ENCODE measurements around the gene GAN. TPM values are rescaled to one million over a fixed set of nuclear protein-coding genes. Genes with fewer than 3 reads are reported as not detected.

GAN gene
- polyA plus RNA-seq, 4 donors, result 1.9 to 3.0 (median 2.5) TPM

DNA sequence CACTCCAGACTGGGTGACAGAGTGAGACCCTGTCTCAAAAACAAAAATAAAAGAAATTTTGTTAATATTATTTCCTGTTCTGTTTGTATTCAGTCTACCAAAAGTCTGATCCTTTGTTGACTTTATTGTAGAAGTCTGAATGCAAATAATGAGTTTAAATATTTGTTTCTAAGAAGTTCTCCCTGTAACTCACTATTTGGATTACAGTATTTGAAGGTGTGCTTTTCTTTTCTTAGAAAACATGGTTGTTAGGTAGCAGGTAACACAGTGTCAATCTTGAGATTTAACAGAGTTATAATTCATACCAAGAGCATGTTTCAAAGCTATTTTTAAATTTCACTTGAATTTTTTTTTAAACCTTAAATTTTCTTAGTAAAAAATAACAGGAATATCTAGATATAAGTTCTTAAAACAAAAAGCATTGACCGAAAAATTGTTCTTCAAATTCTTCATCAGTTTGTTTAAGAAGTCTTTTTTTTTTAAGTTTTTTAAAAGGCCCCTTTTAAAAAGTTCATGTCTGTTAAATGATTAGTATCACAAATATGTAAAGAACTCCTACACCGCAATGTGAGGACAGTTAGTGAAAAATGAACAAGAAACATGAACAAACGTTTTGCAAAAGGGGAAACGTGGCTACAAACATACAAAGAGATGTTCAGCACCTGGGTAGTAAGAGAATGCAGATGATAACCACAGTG lies 35.0 kb downstream of the GAN start:
- no peak for DNase-seq (ENCODE audit: low read depth in 4 of 4, low spot score in 3 of 4)

DNA sequence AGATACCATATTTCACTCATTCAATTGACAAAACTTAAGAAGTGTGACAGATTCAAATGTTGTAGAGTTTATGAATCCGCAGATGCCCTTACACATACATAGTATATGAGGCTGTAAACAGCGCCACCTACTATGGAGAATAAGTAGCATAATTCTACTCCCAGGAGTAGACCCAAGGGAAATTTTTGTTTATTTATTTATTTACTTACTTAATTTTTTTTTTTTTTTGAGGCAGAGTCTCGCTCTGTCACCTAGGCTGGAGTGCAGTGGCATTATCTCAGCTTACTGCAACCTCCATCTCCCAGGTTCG lies 35.5 kb downstream of the GAN start:
- DNase-seq (ENCODE audit: low read depth in 4 of 4, low spot score in 3 of 4), result no peak

DNA sequence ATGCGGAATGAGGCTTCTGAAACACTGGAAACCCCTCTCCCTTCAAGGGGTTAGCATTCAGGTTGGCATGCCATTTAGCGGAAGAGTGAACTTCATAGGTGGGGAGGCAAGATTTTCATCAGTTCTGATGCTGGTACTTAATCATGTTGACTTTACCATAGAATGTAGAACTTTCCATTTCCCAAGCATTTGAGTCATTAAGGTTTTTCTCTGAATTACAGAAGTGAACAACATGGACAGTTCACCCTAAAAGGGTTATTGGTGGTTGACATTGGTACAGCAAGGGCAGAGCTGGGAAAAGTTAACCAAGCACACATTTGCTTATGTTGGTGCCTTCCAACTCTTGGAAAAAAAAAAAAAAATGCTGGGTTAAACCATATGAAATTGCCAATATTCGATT lies 39.1 kb downstream of the GAN start:
- no peak for DNase-seq (ENCODE audit: low read depth in 4 of 4, low spot score in 3 of 4)

DNA sequence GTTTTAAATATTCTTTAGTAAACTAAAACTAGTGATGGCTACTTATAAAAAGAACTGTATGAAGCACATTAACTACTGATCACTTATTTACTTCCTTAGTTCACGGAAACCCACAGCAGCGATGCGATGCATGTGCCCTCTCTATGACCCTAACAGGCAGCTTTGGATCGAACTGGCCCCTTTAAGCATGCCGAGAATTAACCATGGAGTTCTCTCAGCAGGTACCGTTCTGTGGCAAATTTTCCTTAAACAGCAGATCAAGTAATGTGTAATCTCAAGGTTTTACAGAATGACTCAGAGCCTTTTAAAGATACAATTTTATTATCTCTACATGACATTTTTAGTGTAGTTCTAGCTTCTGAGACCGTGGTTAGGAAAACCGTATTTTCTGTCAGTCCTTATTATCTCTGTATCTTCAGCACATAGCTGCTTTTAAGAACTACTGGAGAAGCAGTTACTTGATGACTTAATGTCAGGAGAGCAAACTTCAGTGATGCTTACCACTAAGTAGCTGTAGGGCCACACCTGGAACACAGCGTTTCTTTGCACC lies 43.0 kb downstream of the GAN start:
- no peak for DNase-seq (ENCODE audit: low read depth in 4 of 4, low spot score in 3 of 4)

DNA sequence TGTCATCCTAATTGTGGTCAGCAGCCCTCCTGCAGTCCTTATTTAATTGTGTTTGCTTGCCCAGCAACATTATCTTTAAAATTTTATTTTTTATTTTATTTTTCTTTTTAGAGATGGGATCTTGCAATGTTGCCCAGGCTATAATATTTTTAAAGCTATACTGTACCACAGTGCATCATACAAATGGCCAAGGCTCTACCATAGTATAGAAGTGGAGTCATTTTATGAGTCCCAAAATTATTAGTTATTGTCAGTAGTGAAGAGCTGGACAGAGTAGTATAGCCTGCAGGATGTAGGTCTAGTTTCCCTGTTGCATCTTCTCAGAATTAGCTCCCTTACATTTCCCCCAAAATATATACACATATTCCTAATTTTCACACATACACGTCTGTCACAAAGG lies 44.1 kb downstream of the GAN start:
- DNase-seq (ENCODE audit: low read depth in 4 of 4, low spot score in 3 of 4), result no peak

DNA sequence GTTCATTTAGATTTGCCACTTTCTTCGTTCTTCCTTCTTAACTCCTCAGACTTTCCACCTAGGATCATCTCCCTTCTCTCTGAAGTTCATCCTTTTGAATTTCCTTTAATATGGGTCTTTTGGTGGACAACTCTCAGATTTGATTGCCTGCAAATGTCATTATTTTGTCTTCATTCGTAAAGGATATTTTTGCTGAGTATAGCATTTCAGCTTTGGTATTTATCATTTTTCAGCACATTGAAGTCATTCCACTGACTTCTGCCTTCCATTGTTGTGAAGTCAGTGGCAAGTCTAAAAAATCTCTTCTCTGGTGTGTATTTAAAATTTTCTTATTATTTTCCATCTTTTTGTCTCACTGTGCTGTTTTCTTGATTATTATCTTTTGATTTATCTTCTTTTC lies 45.4 kb downstream of the GAN start:
- no peak for DNase-seq (ENCODE audit: low read depth in 4 of 4, low spot score in 3 of 4)

DNA sequence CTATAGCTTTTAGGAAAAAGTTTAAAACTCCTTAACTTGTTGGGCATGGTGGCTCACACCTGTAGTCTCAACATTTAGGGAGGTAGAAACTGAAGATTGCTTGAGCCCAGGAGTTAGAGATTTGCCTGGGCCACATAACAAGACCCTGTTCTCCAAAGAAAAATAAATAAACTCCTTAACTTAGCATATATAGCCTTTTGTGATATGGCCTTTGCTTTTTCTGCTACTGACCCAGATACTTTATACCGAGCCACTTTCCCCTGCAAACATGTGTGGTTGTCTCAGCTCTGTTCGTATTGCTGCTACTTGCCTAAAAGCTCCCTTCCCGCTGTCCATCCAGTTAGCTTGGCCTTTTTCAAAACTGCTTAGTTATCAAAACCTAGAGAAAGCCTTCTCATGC lies 51.0 kb downstream of the GAN start:
- DNase-seq (ENCODE audit: low read depth in 4 of 4, low spot score in 3 of 4), result no peak

DNA sequence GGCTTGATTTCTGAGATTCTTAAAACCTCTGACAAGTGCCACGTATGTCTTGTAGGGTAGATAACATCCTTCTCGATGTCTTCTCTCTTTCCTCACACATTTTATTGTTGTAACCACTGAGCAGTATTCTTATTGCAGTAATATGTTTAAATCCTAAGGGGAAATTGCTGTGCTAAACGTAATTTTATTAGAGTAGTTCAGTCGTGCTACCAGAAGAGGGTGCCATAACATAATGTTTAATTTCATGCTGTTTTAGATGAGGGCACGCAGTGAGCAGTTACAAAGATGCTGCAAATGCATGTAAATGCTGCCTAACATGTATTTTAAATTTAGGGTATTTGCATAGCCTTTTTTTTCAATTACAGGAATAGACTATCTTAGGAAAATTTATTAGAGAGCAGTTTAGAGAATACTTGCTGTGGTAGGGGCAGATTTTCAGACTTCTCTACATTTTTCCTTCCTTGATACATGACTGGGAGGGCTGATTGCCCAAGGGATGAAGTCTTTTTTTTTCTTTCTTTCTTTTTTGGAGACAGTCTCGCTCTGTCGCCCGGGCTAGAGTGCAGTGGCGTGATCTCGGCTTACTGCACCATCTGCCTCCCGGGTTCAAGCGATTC lies 51.7 kb downstream of the GAN start:
- peak; percentile 18 to 37 (median 24) for DNase-seq (ENCODE audit: low read depth in 4 of 4, low spot score in 3 of 4)

DNA sequence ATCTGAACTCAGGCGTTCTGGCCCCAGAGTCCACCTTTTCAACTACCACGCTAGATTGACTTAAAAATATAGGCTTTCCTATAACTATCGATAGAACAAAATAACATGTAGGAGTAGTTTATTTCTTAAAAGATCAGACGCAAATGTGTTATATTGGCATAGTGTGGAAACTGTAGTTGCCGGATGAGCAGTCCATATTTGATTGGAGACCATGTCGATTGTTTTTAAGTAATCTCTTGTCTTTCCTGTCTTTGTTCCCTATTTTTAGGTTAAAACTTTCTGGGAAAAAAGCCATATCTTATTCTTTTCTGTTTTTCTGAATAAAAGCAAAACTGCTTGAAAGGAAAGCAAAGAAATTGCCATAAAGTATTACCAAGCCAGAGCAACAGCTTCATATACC lies 53.1 kb downstream of the GAN start:
- DNase-seq (ENCODE audit: low read depth in 4 of 4, low spot score in 3 of 4), result no peak

DNA sequence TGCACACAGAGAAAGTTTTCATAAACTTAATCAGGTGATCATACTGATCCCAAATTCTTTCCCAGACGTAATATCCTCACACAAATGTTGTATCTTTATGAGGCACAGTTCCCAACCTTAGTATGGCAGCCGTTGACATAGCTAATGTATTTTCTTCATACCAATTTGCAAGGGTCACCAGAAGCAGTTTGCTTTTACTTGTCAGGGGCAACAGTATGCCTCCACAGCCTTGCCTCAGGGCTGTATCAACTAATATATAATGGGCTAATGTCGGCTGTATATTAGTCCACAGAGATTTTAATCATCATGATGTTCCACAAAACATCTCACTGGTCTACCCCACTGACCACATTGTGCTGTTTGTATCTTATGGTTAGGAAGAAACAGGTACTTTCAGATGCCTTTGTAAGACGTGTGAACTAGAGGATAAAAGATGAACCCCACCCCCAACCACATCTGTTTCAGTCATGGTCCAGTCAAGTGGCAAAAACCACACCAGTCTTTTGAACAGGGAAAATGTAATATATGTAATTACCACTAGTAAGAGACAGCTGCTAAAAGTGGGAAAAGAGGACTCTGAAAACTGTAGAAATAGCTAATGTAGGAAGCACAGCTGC lies 55.2 kb downstream of the GAN start:
- no peak for DNase-seq (ENCODE audit: low read depth in 4 of 4, low spot score in 3 of 4)

DNA sequence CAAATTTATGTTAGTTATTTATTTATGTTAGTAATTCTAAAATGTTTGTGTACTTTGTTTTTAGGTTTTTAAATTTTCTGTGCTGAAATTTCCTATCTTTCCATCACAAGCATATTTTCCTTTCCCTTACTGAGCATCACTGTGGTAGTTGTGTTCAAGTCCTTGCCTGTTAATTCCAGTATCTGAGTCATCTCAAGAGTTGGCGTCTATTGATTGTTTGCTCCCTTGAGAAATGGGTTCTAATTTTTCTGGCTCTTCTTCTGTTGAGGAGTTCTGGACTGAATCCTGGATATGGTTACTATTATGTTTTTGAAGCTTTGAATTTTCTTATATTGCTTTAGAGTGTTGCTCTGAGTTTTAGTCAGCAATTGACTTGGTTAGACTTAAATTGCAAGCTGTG lies 56.3 kb downstream of the GAN start:
- no peak for DNase-seq (ENCODE audit: low read depth in 4 of 4, low spot score in 3 of 4)

DNA sequence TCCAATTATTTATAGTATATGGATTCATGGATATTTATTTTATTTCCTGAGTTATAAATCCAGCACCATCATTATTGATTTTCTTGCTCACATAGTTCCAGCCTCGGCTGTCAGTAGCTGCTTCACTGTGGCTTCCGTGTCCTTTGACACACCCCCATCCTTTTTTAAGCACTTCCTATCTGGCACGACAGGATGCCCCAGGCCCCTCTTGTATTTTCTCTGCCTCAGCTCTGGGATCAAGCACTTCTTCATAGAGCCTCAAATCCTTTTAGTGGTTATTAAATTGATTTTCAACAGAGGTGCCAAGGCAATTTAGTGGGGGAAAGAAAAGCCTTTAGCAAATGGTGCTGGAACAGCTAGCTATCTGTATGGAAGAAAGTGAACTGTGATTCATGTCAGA lies 59.8 kb downstream of the GAN start:
- DNase-seq (ENCODE audit: low read depth in 4 of 4, low spot score in 3 of 4), result no peak

DNA sequence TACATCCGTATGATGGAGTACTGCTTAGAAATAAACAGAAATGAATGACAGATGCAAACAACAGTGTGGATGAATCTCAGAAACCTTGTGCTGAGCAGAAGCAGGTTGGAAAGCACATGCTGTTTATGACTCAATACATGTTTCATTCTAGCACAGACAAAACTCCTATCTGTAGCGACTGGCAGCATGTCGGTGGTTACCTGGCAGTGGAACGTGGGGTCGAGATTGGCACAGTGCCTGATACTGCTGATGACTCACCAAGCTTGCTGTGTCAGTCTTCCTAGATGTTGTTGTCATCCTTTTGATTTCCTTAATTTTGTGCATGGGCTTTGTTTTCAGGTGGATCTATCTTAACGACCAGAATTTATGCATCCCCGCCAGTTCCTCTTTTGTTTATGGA lies 62.1 kb downstream of the GAN start:
- no peak for DNase-seq (ENCODE audit: low read depth in 4 of 4, low spot score in 3 of 4)

DNA sequence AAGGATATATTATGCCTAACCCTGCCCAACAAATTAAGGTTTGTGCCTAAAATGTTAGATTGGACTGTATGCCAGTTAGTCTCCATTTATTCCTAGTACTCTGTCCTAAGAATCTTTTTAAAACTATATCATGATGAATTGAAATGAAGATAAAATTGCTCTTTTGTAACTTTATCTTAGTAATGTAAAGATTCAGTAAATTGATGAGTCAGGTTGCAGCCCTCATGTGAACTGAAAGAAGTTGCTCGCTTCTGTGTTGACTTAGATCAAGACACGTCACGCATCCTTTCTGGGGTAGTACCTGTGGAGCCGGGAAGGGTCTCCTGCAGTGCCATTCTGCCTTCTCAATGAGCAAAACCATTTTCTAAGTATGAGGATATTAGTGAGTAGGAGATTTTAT lies 63.3 kb downstream of the GAN start:
- no peak for DNase-seq (ENCODE audit: low read depth in 4 of 4, low spot score in 3 of 4)

DNA sequence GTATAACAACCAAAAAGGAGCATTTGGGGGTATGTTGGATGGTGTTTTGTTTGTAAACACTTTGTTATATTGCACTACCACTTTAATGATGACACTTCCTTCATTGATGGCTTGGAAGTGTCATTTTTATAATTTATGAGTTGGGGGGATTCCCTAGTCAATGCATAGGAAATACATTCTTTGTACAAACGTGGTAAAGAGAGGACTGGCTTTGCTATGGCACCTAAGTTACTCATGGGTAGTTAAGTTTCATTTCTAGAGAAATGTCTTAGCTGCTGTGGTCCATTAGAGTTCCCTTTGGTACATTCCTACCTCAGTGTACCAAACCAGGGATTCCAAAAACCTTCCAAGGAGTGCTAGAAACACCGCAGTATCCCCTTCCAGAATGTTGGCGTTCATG lies 66.2 kb downstream of the GAN start:
- DNase-seq (ENCODE audit: low read depth in 4 of 4, low spot score in 3 of 4), result no peak

DNA sequence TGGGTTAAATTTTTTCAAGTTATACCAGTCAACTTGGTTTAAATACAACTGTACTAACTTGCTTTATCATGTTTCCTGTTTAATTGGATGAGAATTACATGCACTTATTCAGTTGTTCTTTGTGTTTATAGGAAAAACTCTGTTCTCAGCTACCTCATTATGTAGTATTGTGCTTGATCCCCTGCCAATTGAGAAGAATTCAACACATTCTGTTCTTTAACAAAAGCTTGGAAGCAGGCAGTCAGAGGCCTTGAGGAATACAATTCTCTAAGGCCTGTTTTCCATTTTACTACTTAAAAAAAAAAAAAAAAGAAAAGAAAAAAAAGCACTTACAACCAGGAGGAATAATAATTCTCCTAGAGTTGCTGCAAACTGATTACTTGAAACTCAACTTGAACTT lies 69.2 kb downstream of the GAN start:
- DNase-seq (ENCODE audit: low read depth in 4 of 4, low spot score in 3 of 4), result peak in 1 of 4 donors; percentile 19

DNA sequence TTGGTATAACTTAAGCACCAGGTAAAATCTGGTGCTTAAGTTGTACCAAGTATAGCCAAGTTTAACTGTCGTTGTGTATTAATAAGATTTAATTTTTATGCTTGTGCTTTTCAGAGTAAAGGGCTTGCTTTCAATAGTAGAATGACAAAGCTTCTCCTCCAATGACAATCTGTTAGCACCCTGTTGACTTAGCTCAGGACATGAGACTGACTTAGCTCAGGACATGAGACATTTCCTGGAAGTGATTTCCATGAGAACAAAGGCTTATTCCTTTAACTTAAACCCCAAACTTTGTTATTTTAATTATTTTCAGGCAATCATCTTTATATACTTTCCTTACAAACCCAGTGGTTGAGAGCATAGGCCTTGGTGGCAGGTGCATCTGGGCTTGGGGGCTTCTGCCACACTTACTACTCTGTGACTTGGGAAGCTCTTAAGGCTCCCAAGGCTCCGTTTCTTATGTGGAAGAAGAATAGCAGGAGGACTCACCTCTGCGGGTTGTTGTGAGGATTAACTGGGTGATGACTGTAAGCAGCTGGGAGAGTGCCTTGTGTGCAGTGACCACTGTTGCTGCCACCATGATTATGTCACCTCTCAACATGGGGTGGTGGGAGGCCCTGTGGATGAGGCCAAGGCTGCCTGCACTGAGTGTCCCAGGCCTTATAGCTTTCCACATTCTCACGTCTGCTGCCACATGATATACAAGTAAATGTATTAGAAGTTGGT lies 70.4 kb downstream of the GAN start:
- no peak for DNase-seq (ENCODE audit: low read depth in 4 of 4, low spot score in 3 of 4)

DNA sequence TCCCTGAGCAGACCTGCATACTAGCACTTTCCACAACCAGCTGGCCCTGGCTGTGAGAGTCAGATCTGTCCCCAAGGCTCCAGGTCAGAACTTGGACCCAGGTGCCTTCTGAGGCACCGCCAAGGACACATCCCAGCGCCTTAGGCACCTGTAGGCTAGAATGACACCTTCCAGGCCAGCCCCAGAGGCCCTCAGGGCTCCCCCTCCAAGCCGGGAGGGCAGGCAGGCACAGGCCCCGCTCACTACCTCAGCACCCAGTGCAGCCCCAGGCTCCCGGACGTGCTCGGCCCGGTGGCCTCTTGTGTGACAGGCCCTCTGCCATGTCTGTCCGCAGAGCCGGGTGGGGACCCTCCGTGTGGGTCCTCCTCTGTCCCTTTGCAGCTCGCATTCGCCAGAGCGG lies 73.6 kb downstream of the GAN start:
- no peak for DNase-seq (ENCODE audit: low read depth in 4 of 4, low spot score in 3 of 4)

DNA sequence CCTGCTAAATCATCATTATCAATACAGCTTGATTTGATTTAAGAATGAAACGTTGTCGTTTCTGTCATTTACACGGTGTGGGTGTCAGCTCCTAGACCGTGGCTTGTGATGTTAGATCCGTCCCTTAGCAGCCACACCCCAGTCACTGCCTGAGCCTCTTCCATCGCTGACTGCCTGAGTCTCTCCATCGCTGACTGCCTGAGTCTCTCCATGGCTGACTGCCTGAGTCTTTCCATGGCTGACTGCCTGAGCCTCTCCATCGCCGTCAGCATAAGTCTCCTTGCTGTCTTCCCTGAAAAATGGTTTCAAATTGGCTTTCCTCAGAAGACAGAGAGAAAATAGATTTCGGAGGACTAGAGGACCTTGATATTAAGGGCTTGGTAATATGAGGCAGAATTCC lies 76.1 kb downstream of the GAN start:
- no peak for DNase-seq (ENCODE audit: low read depth in 4 of 4, low spot score in 3 of 4)

DNA sequence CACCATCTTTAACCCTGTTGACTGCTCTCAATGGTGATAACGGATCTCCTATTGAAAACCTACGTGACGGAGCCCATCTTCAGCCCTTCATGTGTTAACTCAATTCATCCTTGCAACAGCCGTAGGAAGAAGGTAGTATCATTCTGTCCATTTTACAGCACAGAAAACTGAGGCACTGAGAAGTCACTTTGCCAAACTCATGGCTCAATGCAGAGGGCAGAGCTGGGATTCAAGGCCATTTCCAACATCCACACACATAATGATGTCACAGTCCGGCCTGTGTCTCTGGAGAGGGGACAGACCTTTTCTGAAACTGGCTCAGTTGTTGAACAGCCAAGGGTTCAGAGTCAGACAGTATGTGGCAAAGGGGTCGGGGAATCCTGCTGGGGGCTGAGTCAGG lies 77.2 kb downstream of the GAN start:
- DNase-seq (ENCODE audit: low read depth in 4 of 4, low spot score in 3 of 4), result no peak

DNA sequence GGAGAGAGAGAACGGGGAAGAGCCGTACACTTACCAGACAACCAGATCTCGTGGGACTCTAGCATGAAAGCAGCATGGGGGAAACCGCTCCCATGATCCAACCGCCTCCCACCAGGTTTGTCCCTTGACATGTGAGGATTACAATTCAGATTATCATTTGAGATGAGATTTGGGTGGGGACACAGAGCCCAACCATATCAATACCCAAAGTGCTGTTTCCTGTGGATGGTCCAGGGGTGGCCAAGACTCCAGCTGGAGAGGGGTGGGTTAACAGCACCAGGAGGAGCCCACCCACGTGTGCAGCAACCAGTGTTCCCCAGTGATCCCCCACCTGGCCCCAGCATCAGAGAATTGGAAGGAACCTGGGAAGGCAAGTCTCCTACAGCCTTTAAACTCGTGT lies 79.7 kb downstream of the GAN start:
- DNase-seq (ENCODE audit: low read depth in 4 of 4, low spot score in 3 of 4), result no peak

Measured in right renal pelvis (tissue), 4 donors.